NCI-H187 treated with DMSO at 0.1 percent for 48 hours (cell line): ENCODE measurements around the gene DNALI1.
"Not testable (repeated sequence)": the region's sequence is repeated elsewhere in the genome, so short reads cannot be mapped to it uniquely, and the experiment has no call there.

ENCODE experiments used
- DNase-seq: peaks from one replicate; lab custom pipeline; 2025; lab: John Stamatoyannopoulos, UW

DNALI1 gene

DNA sequence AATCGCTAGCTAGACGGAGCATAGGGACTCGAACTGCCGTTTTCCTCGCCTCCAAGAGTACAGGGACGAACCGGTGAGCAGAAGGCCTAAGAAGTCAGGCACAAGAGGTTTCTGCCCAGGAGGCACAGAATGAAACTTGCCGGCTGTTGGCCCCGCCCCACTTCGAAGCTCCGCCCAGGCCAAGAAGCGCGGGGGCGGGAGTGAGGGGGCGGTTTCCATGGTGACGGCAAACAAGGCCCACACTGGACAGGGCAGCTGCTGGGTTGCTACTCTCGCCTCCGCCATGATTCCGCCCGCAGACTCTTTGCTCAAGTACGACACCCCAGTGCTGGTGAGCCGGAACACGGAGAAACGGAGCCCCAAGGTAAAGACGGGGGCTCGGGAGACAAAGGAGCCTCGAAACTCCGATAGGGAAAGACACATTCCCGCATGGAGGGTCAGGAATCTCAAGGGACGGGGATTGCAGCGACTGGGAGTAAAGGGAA is at the start of gene DNALI1:
Gene DNALI1, plus strand, starts transcription at position 229 of the 485 bp plus-strand sequence. Its CDS starts 55 bp downstream, at position 284.
- DNase-seq = peak; percentile 13

GRCh38 chr1:37509181-37509580 is 47.6 kb upstream of the DNALI1 start:
- no peak for DNase-seq

GRCh38 chr1:37513795-37514349 is 42.9 kb upstream of the DNALI1 start:
- no peak for DNase-seq

- DNase-seq = no peak
These were observed 42.2 kb upstream of the DNALI1 start, which contains the start of gene MEAF6 for GRCh38 chr1:37514350-37515184. Gene MEAF6, minus strand, starts transcription at chr1:37514766. Its CDS starts 20 bp downstream, at chr1:37514746.

DNA sequence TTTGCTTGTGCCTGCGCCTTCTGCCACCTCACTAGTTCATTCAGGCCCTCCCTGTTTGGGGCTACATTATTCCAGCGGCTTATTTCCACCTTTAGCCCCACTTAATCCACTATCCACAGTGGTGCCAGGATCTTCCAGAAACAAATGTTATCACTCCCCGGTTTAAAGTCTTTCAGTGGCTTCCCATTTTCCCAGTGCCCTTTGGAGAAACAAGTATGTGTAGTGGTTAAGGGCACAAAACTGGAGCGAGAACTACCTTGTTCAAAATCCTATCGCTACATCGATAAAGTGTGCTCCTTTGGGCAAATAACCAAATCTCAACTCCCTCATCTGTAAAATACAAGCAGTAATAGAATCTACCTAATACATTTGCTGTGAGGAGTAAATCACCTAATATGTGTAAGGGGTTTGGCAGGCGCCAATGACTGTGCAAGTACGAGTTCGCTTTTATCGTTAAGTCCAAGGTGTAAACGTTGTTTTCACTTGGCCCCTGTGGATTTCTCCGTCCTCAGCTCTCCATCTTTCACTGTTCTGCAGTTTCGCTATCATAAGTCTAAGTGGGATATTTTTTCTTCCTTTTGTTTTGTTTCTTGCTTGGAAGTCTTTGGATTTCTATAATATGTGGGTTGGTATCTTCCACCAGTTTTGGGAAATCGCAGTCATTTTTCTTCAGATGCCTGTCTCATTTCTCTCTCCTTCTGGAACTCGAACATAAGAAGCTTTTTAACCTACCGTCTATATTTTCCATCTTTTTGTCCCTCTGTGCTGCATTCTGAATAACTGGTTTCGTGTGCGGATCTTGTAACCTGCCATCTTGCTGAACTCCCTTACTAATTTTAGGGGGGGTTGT is 41.3 kb upstream of the DNALI1 start:
- DNase-seq = no peak

DNA sequence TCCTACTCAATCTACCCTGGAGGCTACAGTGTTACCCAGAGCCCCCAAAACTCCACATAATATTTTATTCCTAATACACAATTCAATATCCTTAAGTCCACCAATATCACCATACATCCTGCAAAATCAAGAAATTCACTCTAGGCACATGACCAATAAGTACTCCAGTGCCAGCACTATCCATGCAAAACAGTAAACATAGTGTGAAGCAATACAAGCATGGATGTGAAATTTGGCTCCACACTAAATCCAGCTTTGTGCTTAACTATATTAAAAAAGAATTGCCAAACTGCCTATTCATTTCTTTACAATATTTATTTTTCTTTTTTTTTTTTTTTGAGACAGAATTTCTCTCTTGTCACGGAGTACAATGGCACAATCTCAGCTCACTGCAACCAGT is 39.2 kb upstream of the DNALI1 start:
- no peak for DNase-seq

GRCh38 chr1:37518241-37518640 is 38.5 kb upstream of the DNALI1 start:
- not testable (repeated sequence) for DNase-seq

- not testable (repeated sequence) for DNase-seq
These were observed 37.8 kb upstream of the DNALI1 start for GRCh38 chr1:37518929-37519328.

- no peak for DNase-seq
These were observed 37.1 kb upstream of the DNALI1 start for GRCh38 chr1:37519613-37520012.

- DNase-seq = not testable (repeated sequence)
These were observed 26.9 kb upstream of the DNALI1 start for GRCh38 chr1:37529888-37530287.

DNA sequence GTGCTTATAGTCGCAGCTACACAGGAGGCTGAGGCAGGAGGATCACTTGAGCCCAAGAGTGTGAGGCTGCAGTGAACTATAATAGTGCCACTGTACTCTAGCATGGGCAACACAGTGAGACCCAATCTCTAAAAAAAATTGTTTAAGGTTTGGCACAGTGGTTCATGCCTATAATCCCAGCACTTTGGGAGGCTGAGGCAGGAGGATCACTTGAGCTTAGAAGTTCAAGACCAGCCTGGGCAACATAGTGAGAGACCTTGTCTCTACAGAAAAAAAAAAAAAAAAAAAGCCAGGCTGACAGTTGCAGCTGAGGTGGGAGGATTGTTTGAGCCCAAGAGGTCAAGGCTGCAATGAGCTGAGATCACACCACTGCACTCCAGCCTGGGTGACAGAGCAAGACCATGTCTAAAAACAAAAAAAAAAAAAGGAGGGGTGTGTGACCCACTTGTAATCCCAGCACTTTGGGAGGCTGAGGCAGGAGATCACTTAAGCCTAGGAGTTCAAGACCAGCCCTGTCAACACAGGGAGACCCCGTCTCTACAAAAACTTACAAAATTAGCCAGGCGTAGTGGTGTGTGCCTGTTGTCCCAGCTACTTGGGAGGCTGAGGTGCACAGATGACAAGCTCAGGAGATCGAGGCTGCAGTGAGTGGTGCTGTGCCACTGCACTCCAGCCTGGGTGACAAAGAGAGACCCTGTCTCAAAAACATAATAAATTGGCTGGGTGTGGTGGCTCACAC is 24.2 kb upstream of the DNALI1 start:
- not testable (repeated sequence) for DNase-seq

DNA sequence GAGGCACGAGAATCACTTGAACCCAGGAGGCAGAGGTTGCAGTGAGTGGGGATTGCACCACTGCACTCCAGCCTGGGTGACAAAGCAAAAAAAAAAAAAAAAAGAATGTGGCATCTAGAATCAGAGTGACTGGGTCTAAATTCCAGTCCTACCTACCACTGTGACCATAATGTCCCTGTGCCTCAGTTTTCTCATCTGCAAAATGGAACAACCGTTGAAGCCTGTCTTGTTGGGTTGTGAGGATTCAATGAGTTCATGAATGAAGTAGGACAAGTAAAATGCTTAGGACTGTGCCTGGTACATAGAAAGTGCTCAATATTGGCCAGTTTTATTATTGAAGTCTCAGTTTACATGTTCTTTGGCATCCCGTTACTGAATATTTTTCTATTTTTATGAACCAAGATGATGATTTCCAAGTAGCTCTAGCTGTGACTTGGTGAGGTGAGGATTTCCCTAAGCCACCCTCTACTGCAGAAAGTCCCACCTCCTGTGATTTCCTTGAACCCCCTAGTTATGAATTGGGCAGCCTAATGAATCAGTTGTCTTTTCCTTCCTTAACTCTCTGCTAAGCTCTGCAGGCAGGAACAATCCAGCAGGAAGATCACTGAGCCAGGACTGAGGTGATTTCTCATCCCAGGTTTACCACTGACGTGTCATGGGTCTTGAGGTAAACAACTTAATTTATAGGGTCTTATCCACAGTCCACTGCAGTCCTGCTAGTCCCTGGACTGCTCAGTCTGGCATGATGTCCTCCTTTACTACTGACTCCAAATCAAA is 23.2 kb upstream of the DNALI1 start:
- no peak for DNase-seq

DNA sequence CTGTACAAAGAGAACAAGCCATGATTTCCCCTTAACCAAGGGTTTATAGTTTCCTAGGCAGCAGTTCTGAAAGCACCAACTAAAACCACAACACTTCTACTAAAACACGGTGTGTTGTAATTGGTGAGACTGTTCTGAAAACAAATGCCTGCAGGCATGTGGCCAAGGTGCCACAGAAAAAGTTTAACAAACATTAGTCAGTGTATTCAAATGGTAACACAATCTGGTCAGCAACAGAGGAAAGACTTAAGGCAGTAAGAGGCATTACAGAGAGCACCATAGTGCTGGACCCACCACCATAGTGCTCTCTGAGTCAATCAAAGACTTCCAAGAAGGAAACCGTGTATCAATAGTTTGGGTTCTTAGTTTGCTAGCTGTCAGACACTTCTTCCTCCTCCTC is 19.4 kb upstream of the DNALI1 start:
- no peak for DNase-seq

- not testable (repeated sequence) for DNase-seq
These were observed 17.6 kb upstream of the DNALI1 start for GRCh38 chr1:37539154-37539553.

- DNase-seq = no peak
These were observed 16.5 kb upstream of the DNALI1 start for GRCh38 chr1:37540036-37540785.

DNA sequence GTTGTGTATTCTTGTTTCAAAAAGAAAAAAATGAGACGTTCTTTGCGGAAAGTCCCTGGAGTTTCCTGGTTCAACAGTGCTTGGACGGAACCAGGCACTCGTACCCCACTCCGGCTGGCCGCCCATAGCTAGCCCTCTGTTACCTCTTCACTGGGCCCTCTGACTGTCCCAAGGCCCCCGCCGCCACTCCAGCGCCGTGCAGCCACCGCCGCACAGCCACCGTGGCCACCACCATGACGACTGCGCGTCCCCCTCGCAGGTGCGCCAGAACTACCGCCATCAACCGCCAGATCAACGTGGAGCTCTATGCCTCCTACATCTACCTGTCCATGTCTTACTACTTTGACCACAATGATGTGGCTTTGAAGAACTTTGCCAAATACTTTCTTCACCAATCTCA is 12.2 kb upstream of the DNALI1 start:
- no peak for DNase-seq

DNA sequence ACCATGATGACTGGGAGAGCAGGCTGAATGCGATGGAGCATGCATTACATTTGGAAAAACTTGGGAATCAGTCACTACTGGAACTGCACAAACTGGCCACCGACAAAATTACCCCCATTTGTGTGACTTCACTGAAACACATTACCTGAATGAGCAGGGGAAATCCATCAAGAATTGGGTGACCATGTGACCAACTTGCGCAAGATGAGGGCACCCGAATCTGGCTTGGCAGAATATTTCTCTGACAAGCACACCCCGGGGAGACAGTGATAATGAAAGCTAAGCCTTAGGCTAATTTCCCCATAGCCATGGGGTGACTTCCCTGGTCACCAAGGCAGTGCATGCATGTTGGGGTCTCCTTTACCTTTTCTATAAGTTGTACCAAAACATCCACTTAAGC is 11.7 kb upstream of the DNALI1 start:
- DNase-seq = no peak

- DNase-seq = no peak
These were observed 7.4 kb upstream of the DNALI1 start for GRCh38 chr1:37549341-37549740.

DNA sequence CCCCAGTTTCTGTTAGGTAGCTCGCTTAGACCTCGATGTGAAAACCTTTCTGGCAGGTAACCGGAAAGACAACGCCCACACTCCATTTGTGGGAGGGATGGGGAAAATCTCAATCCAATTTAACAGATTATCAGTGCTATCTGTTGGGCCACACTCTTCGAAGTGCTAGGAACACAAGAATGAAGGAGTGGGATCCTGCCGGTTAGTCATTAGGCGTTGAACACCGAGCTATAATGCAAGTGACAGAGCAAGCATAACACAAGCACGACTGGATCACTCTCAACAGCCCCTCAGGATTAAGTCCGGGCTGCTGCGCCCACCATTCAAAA is 3.2 kb upstream of the DNALI1 start:
- DNase-seq = no peak
